NOMO-1 (cell line): Measurements from ENCODE around the gene COL24A1.
"Not testable (repeated sequence)": the region's sequence is repeated elsewhere in the genome, so short reads cannot be mapped to it uniquely, and the experiment has no call there.

Experiments
- DNase-seq, 2 experiments: peaks; one replicate each; lab custom pipeline; 2025; ENCODE audit not compliant: unreplicated experiment in 2 of 2; lab: John Stamatoyannopoulos, UW

The COL24A1 gene

DNA sequence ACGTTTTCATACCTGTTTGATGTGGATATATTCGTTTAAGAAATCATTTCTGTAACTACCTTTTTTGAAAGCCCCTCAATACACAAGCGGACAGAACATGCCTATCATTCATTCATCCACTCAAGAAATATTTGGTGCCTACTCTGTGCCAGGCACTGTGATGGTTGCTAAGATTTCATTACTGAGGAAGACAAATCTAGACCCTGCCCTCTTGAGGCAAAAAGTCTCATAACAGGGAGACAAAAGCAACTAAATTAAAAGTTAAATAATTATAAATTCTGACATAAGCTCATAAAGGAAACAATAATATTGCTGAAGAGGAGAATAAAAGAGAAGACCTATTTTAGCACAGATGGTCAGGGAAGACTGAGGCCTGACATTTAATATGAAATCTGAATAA is 244.8 kb downstream of the COL24A1 start:
- no peak for DNase-seq

DNA sequence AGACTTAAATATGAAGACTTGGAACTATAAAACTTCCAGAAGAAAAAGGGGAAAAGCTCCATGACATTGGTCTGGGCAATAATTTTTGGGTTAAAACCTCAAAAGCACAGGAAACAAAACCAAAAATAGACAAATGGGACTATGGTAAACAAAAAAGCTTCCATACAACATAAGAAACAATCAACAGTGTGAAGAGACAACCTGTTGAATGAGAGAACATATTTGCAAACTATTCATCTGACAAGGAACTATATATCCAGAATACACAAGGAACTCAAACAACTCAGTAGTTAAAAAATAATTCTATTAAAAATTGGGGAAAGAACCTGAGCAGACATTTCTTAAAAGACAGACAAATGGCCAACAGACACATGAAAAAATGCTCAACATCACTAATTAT is 255.7 kb downstream of the COL24A1 start:
- DNase-seq = no peak

DNA sequence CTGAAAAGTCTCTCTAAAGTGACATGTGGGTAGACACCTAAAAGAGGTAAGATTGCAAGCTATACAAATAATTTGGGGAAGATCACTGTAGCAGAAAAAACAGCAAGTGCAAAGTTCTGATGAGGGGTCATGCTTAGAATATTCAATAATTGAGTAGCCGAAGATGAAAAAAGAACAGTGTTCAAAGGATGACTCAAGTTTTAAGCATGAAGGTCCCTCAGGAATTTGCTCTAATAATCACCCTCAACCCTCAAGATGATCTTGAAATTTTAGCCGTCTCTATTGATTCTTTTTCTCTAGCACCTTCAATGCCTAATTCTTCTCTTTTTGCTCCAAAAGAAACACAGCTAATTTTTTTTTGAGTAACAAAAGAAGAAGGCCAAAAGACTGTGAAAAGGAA is 257.7 kb downstream of the COL24A1 start:
- no peak for DNase-seq

DNA sequence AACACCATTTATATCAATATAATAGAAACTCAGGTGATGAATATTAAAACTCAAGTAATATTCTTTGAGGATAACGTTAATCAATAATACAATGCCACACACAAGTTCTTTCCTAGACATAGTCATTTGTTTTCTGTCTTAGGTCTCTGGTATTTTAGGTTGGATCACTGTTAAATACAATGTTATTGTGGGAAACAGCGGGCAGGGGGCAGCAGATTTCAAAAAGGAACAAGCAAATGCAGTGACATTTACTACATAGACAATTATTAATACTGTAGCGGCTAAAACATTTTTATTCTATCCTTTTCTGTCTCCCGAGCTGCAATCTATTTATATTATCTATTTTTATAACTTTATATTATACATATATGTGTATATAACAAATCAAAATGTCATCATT is 261.9 kb downstream of the COL24A1 start:
- peak in 1 of 2 experiments; percentile 24 for DNase-seq

DNA sequence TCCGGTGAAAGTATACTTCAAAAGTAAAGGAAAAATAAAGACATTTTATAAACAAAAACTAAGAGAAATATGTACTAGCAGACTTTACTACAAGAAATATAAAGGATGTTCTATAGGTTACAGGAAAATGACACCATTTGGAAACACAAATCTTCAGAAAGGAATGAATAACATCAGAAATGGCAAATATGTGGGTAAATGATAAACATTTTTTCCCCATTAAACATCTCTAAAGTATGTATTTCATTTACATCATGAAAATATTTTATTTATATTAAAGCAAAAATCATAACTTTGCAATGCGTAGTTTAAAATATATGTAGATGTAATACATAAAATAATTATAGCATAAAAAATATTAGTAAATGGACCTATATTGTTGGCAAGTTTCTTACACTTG is 264.2 kb downstream of the COL24A1 start:
- DNase-seq = no peak

DNA sequence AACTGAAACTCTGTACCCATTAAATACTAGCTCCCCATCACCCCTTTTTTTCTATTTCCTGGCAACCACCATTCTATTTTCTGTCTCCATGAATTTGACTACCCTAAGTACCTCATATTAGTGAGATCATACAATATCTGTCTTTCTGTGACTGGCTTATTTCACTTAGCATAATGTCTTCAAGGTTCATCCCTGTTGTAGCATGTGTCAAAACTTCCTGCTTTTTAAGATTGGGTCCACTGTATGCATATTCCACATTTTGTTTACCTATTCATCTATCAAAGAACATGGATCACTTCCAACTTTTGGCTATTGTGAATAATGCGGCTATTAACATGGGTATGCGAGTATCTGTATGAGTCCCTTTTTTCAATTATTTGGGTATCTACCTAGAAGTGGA is 266.7 kb downstream of the COL24A1 start:
- no peak for DNase-seq

DNA sequence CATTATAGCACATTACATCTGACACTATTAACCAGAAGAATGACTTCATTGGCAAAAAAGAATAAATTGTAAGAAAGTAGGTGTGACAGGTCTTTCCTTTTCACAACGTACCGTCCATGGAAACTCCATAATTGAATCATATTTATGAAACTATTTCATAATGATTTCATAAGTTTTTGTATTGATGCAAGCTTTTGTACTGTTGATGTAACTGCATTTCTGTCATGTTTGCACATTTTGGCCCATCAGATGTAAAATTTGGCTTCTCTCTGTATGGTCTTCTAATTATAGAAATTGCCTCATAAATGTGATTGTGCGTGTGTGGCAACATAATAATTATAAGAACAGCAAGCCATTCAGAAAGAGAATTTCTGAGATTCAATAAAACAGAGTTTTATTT is 267.7 kb downstream of the COL24A1 start:
- peak in 1 of 2 experiments; percentile 16 for DNase-seq

DNA sequence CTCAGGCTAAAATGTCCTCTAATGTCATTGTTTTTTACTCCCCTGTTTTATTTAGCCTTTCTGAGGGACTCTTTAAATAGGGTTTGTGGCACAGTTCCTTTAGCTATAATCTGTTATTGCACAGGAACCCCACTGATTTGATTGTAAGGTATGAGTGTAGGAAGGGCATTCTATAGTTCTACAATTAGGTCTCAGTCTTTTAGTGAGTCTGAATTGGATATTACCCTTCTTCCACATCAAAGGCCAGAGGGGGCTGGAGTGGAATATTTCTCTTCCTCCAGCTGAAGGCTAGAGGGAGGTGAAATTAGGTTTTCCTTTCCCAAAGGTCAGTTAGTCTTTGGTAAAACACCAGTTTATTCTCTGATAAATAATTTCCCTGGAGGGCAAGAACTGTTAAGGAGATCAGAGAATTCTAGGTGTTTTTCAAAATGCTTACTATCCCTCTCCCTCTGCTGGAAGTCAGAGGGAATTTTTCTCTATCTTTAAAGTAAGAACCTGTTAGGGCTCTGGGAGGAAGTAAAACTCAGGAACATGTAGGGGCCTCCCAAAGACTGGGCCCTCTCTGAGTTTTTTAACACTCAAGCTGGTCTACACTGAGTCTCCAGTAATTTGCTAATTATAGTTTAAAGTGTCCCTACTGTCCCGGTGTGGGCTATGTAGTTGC is 272.1 kb downstream of the COL24A1 start:
- DNase-seq = peak in 1 of 2 experiments; percentile 31

DNA sequence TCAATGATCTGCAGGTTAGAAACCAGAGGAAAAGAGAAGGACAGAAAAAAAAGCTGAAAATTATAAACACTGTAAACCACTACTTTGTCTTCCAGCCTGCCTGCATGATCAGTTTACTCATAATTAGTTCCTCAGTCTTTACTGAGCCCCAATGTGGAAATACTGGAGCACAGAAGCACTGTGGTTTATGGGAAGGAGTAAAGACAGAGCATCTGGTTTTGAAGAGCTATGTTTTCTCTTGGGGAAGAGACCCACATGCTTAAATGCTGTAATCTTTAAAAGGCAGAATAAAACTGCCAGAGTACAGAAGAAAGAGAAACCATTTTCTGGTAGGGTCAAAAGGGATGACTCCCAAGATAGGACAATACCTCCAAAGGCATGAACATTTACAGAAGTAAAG is 289.4 kb downstream of the COL24A1 start:
- DNase-seq = no peak

DNA sequence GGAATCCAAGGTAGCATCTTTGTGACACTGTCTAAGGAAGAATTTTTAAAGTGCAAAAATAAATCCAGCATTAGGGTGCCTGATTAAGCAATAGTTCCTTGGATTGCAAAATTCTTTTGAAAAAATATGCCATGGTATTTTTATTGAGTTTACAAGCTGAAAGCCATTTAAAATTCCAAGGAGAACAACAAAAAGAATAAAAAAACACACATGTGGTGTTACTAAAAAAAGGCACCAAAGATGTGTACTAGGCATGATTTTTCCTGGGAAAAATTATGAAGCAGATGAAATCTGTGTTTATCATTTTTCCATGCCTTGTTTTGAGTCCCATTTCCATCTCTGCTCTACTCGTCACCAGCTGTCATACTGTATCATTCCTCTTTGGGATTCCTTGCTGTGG is 291.4 kb downstream of the COL24A1 start:
- DNase-seq = no peak

DNA sequence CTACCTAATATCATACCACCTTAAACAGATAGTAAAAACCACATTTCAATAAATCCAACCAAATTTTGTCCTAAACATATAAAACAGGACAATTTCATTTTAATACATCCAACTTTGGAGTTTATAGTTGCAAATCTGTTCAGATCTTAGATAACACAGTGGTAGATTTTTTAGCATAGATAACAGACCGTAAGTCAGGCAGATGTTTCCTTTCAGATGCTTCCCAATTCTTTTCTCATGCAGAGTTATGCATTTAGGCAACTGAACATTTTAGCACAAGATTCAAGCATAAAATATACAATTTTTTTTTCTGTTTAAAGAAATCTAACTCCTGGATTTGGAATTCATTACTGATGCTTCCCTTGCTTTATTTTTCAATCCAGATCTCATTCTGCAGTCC is 291.8 kb downstream of the COL24A1 start:
- DNase-seq = no peak

DNA sequence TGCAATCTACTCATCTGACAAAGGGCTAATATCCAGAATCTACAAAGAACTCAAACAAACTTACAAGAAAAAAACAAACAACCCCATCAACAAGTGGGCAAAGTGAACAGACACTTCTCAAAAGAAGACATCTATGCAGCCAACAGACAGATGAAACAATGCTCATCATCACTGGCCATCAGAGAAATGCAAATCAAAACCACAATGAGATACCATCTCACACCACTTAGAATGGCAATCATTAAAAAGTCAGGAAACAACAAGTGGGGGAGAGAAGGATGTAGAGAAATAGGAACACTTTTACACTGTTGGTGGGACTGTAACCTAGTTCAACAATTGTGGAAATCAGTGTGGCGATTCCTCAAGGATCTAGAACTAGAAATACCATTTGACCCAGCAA is 292.9 kb downstream of the COL24A1 start:
- DNase-seq = not testable (repeated sequence)

DNA sequence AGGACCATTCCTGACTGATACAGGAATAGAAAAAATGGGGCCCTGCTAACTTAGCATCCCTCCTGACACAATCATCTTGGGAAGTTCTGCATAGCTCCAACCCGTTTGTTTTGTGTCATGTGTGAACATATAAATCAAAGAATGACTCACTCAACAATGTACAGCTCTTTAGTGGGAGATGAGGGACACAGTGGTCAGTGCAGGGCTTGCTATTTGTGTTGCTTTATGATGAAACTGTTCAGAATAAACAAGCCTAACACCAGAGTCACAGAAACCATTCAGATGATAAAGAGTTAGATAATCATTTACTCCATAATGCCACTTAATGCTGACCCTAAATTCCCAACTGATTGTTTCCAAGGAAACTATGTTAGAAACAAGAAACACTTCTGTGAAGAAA is 294.1 kb downstream of the COL24A1 start:
- DNase-seq = no peak

DNA sequence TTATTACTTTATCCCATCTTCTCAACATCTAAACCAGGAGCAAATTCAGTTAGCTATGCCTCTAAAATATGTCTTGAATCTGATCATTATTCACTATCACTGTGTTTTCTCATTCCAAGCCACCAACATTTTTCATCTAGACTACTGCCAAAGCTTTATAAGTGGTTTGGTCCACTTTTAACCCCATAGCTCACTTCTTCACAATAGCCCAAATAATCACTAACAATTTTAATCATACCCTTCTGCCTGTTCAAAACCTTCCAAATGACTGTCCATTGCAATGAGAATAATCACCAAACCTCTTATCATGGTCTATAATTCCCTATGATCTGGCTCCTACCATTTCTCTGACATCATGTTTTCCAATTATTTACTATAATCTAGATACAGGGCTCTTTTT is 298.6 kb downstream of the COL24A1 start:
- DNase-seq = no peak

DNA sequence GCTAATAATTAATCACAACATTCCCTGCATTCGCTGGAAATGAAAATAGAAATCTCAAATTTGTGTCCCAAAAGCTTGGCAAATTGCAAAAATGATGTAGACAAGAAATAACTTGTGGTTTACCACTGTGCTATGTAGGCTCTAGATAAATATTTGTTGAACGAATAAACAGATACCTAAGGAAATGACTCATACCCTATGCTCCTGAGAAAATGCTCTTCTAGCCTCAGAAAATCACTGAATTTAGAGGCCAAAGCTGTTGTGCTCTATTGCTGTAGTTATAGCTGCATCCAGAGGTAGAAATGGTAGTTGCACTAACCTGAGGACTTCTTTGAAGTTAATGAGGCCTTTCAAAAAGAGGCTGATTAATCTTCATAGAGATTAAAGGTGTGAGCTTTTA is 306.3 kb downstream of the COL24A1 start:
- no peak for DNase-seq

DNA sequence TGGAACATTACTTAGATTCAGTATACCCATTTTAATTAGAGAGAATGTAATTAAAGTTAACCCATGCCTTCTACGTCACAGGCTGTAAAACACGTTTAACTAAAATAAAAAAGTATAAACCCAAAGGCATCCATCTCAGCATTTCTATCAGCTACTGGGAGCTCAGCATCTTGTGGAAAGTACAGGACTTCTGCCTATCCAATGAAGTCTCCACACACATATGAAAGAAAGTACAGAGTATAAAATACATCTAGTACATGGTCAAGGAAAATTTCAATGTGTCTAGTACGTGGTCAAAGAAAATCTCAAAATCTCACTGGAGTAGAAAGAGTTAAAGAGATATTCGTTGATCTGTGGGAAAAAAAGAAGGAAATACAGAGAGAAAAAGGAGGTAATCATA is 306.9 kb downstream of the COL24A1 start:
- DNase-seq = no peak

DNA sequence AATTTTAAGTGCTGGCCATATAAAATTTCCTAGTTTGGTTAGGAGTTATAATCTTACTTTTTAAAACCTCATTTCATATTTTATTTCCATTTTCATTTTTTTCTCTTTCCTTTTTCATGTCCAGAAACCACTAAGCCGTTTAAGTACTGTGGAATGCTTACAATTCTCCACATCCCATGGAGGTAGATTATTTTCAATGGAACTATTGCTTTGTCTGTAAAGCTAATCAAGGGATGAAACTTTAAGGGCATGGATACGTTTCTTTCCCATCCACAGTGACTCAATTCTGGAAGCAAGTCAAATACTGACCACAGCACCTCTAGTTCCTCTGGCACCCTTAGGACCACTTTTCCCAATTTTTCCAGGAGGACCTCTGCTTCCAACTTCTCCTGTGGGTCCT is 309.2 kb downstream of the COL24A1 start:
- no peak for DNase-seq

DNA sequence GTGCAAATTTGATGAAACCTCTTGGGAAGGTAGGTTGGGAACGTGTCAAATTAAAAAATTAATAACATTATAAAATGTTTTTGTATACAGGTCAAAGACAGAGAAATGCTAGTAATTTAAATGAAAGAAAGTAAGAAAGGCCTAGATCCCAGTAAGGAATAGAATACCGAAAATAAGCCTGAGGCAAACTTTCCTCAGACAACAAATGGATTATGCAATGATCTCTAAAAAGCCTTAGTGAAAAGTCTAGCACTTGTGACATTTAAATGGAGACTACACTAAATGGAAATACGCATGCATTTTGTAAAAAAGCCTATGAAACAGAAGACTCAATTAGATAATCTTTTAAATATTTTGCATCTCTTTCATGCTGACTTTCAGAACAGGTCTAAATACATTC is 309.9 kb downstream of the COL24A1 start:
- no peak for DNase-seq

DNA sequence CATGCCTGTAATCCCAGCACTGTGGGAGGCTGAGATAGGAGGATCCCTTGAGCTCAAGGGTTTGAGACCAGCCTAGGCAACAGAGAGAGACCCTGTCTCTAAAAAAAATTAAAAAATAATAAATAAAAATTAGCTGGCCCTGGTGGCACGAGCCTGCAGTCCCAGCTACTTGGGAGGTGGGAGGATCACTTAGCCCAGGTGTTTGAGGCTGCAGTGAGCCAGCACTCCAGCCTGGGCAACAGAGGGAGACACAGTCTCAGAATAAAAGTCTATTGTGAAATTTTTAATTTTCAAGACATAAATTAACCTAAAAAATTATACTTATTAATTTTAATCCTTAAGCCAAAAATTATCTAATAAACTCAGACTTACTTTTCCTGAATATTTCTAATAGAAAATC is 317.1 kb downstream of the COL24A1 start:
- DNase-seq = no peak

DNA sequence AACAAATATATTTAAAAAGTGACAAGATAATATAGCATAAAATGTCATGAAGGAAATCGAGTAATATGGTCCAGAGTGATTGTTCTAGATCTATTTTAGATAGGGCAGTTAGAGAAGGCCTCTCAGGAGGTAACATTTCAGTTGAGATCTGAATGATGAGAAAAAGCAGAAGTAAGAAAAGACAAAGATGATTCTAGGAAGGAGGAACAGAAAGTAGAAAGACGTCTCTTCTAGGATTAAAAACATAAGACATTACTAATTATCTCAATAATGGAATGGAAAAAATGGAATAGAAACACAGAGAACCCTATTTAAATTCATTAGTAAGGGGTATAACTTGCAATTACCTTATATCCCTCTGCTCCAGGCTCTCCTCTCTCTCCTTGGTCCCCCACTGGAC is 318.3 kb downstream of the COL24A1 start:
- DNase-seq = peak; percentile 23 to 77

DNA sequence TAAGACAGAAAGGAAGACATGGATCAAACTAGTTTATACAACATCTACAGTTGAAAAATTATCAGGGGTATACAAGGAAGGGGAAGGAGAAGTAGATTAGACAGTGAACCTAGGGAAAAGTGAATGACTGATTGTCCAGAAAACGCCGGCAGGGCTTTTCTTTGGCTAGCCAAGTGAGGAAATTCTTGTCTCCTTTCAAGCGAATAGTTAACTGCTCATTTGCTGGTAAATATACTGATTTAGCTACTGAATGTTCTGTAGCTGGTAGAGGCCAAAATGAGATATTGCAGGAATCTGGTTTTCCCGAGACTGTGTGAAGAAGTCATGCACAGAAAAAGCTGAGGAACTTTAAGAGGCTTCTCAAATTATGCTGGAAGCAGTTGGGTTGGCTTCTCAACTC is 319.8 kb downstream of the COL24A1 start:
- DNase-seq = no peak

DNA sequence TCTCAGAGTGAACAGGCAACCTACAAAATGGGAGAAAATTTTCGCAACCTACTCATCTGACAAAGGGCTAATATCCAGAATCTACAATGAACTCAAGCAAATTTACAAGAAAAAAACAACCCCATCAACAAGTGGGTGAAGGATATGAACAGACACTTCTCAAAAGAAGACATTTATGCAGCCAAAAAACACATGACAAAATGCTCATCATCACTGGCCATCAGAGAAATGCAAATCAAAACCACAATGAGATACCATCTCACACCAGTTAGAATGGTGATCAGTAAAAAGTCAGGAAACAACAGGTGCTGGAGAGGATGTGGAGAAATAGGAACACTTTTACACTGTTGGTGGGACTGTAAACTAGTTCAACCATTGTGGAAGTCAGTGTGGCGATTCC is 323.4 kb downstream of the COL24A1 start:
- DNase-seq = not testable (repeated sequence)

DNA sequence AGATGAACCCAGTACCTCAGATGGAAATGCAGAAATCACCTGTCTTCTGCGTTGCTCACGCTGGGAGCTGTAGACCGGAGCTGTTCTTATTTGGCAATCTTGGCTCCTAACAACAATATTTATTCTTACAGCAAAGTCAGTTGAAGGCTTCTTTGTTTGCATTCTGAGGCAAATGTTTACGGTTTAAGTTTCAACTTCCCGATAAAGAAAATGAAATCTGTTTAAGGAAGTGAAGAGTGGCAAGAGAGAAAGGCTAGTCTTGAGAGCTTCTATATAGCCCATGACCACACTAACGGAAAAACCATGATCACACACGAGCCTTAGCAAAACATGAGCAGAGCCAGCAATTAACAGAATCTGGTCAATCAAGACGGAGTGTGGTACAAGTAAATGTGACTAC is 325.7 kb downstream of the COL24A1 start:
- peak in 1 of 2 experiments; percentile 43 for DNase-seq
